DMS79 (cell line): ENCODE results near the gene PCSK9.
"Not testable (repeated sequence)": the region's sequence is repeated elsewhere in the genome, so short reads cannot be mapped to it uniquely, and the experiment has no call there.

Experiments used
- DNase-seq: peaks from one replicate; lab custom pipeline; 2025; lab: John Stamatoyannopoulos, UW

PCSK9 gene

DNA sequence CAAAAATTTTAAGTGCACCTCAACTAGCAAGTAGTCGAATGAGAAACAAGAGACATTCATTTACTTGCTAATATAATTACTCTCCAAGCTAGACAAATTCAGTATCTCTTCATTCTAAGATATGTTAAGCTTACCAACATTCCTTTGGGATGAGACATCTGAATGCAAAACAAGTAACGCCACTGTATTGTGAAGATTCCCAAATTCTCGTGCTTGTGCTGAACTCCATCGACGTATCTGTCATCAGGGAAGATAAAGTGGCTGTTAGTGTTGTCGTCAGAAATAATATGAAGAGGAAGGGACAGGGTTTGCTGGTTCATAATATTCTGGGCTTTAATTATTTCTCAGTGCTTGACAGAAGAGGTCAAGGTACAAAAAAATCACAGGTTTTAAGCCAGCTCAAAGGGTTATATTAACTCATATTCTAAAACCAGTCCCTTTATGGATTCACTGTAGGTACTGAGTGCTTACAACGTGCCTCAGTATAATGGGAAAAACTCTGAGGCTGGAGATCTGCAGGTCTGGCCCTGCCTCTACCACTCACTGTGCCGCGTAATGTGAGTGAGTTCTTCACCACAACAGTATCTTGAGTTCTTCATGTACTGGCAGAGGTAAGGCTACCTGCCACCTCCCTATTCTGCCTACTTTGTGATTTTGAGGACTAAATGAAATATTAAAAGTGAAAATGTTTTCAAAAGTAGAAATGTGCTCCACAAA is 42.0 kb downstream of the PCSK9 start:
- DNase-seq, result no peak

- DNase-seq, result no peak
Measured at GRCh38 chr1:55081905-55082296, 42.6 kb downstream of the PCSK9 start.

GRCh38 chr1:55084257-55084656 is 44.9 kb downstream of the PCSK9 start:
- no peak for DNase-seq

DNA sequence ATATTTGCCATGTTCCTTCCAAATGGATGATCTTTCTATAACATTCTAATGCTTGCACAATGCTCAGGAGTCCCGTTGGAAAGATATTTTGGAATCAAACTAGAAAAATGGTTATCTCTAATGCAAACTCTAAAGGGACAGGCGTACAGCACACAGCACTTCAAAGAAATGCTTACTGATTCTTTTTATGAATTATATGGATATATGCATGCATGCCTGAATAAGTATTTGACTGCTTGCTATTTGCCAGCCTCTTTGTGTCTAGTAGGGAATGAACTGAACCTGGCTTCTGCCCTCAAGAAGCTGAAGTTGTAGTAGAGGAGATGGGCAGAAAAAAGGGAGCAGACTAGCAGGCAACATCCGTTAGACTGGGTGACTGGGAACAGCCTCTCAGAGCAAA is 48.1 kb downstream of the PCSK9 start:
- no peak for DNase-seq

DNA sequence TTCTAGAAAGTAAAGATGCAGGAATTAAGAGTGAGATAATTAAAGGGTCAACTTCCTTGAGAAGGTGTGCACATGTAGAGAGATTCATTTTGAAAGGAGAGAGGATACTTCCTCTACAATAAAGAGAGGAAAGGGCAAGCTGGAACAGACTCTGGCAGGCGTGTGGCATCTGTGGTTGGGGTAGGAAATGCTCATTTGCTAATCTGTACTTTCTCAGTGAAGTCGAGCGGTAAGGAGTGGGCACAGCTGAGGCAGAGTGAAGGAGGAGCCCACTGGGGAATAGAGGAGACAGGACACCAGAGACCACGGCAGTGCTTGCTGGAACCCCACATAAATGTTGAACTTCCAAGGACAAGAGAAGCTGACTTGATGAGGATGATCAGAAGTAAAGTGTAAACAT is 49.1 kb downstream of the PCSK9 start:
- no peak for DNase-seq

DNA sequence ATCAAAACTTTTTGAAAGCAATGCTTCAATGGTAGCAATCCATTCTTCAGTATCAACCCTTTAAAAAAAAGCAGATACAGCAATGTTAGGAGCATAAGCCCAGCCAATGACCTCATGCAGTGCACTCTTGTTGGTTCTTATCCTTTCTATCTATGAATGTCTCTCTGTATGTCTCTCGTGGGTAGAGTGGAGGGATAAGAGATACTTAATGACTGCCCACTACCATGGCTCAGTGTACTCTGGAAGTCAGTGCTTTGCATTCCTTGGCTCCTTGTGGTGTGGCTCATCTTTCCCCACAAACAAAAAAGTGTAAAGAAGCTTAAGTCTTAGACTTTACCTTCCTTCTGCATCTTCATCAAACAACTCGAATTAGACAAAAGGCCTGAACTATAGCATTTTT is 50.3 kb downstream of the PCSK9 start:
- DNase-seq, result no peak

- no peak for DNase-seq
Measured at GRCh38 chr1:55092475-55092874, 53.1 kb downstream of the PCSK9 start.

DNA sequence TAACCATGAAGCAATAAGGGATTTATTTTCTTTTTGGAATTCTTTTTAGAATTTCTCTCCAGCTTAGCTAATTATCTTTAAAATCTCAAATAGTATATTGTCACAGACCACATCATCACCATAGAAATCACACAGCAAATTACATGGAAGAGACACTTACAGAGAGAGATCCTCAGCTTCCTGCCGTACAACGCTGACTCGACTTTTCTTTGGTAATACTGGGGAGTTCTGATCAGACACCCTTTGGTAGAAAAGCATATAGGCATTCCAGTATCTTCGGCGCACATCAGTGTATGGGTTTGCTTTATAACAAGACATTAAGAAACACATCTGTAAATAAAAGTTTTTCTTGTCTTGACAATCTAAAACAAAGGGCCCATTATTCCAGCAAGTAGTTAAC is 55.7 kb downstream of the PCSK9 start:
- no peak for DNase-seq

GRCh38 chr1:55103891-55104290 is 64.5 kb downstream of the PCSK9 start:
- DNase-seq, result no peak

DNA sequence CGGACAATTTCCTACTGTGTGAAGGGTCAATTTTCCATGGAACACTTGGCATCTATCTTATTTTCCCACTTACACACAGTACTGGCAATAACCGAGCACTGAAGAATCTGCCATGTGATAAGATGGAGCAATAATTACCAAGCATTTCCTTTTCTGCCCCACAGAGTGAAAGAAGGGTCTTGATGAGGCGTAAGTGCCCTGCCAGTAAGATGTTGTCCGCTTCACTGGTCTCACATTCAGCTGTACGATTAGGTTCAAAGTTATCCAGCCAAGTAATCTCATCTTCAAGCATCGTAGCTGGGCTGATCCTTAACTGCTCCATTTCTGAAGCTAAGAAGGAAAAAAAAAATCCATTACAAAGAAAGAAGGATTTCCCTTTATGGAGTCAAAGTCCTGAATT is 67.8 kb downstream of the PCSK9 start:
- no peak for DNase-seq

- not testable (repeated sequence) for DNase-seq
Measured at GRCh38 chr1:55109005-55109404, 69.7 kb downstream of the PCSK9 start.
